ENCODE data around the gene SLC16A6. TPM values are rescaled to one million over a fixed set of nuclear protein-coding genes. Genes with fewer than 3 reads are reported as not detected.

Gene SLC16A6
- total RNA-seq, 6 experiments from 2014 or later, result 0.19 to 1.2 (median 0.45) TPM

GRCh38 chr17:68249354-68249765 is 41.6 kb downstream of the SLC16A6 start:
- Histone ChIP-seq H3K36me3 (peaks cover 0 to 8% (median 0%) of the 10 kb centered on the region in 4 donors), H3K4me1 (peaks cover 0 to 7% (median 0%) of the 10 kb centered on the region in 4 donors), H3K4me3 (no peak overlapping the region), H3K27me3 (no peaks in the 10 kb centered on the region), H3K9me3 (no peaks in the 10 kb centered on the region), H3K27ac (peak overlapping the region in 2 of 3 donors; percentile 5 to 98)
- DNase-seq, result no peak
- intact Hi-C loops (cut with DNase I), result no loop called here
- ATAC-seq, result no peak
- 50% methylated on average over 6 of the region's 7 CpGs for WGBS (ENCODE audit: insufficient coverage, low coverage, low lambda C conversion rate, missing lambda C conversion rate)
- no peak for TF ChIP-seq POLR2A (IDR thresholded peaks at IDR 0.05)
- no peak for TF ChIP-seq CTCF (IDR thresholded peaks at IDR 0.05)

GRCh38 chr17:68248891-68249290 is 42.0 kb downstream of the SLC16A6 start:
- DNase-seq, result no peak
- H3K27me3 ChIP-seq, result no peaks in the 10 kb centered on the region
- no peaks in the 10 kb centered on the region for H3K9me3 ChIP-seq
- TF ChIP-seq CTCF (IDR thresholded peaks at IDR 0.05), result no peak
- TF ChIP-seq POLR2A (IDR thresholded peaks at IDR 0.05), result no peak
- ATAC-seq, result no peak
- peaks cover 0 to 8% (median 0%) of the 10 kb centered on the region in 4 donors for H3K36me3 ChIP-seq
- peak overlapping the region in 2 of 3 donors; percentile 5 to 98 for H3K27ac ChIP-seq
- H3K4me3 ChIP-seq, result peak overlapping the region in 1 of 3 donors; percentile 85
- 75% methylated on average over 5 of the region's 5 CpGs for WGBS (ENCODE audit: insufficient coverage, low coverage, low lambda C conversion rate, missing lambda C conversion rate)
- H3K4me1 ChIP-seq, result peaks cover 0 to 7% (median 0%) of the 10 kb centered on the region in 4 donors
- intact Hi-C loops (cut with DNase I), result no loop called here

DNA sequence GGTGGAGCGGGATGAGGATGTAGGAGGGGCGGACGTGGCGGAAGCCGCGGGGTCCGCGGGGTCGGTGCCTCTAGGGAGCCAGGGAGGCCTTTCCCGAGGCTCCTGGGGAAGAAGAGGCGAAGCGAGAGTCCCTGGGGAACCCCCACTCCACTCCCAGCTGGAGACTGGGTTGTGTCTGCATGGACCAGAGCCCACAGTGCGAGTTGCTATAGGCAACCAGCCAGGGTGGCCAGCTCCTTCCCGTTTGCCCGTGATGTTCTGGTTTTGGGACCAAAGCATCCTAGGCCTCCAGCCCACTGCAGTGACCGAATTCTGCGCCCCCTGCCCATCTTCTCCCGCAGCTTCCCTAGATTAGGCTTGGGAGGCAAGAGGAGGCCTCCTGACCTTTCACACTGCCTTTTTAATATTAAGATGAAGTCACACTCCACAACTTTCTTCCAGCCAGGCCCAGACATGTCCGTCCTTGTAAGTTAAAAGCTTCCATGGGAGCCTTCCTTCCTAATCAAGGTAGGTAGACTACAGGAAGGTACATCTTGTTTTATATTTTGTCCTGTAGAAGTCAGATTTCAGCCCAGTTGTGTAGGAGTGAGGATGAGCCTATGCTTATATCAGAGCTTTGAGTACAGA is 42.6 kb downstream of the SLC16A6 start:
- intact Hi-C loops (cut with DNase I), result no loop called here
- H3K9me3 ChIP-seq, result no peaks in the 10 kb centered on the region
- no peaks in the 10 kb centered on the region for H3K27me3 ChIP-seq
- H3K27ac ChIP-seq, result peak overlapping the region; percentile 88 to 98 (median 90)
- WGBS (ENCODE audit: insufficient coverage, low coverage, low lambda C conversion rate, missing lambda C conversion rate), result 8% methylated on average over 2 of the region's 19 CpGs
- H3K36me3 ChIP-seq, result peaks cover 0 to 8% (median 0%) of the 10 kb centered on the region in 4 donors
- peak in 3 of 4 donors; percentile 44 to 52 (median 48) for ATAC-seq
- no peak for DNase-seq
- peak overlapping the region; percentile 79 to 90 (median 85) for H3K4me3 ChIP-seq
- H3K4me1 ChIP-seq, result peaks cover 0 to 7% (median 0%) of the 10 kb centered on the region in 4 donors
- TF ChIP-seq CTCF (IDR thresholded peaks at IDR 0.05), result no peak
- no peak for TF ChIP-seq POLR2A (IDR thresholded peaks at IDR 0.05)

DNA sequence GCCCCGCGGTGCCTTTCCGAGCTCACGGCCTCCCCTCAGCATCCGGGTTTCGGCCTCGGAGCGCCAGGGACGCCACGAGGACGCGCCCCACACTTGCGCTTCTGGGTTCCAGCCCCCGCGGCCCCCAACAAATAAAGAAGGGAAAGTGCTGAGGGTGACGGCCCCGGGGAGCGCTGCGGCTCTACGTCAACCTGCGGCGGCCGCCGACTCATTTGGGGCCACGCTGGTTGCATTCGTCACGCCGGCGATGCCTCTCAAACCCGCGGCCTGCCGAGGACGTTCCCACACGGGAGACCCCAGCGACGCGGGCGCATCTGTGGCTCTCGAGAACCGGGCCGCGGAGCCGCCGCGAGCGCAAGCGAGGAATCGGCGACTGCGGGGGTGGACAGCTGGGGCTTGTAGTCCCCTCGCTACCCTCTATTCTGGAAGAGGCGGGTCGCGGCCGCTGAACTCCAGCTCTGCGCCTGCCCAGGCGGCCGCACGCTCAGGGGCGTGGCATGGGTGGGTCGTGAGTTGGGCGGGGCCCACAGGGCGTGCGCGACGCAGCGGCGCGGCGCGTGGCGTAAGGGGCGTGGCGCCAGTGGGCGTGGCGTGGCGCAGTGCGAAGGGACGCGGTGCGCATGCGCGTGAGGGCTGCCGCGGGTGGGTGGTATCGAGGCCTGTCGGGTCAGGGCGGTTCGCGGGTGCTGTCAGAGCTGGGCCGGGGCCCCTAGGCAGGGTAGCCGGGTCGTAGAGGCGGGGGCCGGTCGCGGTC is 43.3 kb downstream of the SLC16A6 start, which contains the start of gene AMZ2:
TSS of gene AMZ2 (plus strand) at position 599 of the 754 bp plus-strand sequence. CDS start 2,145 bp downstream, outside the sequence.
- H3K9me3 ChIP-seq, result no peaks in the 10 kb centered on the region
- intact Hi-C loops (cut with DNase I), result no loop called here
- peak; percentile 96 to 97 (median 96) for DNase-seq
- peak; percentile 97 to 99 (median 98) for ATAC-seq
- peaks cover 0 to 8% (median 0%) of the 10 kb centered on the region in 4 donors for H3K36me3 ChIP-seq
- H3K27me3 ChIP-seq, result no peaks in the 10 kb centered on the region
- peak; percentile 97 for TF ChIP-seq POLR2A (IDR thresholded peaks at IDR 0.05)
- TF ChIP-seq CTCF (IDR thresholded peaks at IDR 0.05), result no peak
- H3K27ac ChIP-seq, result peak within 1 kb of the TSS; percentile 88 to 98 (median 90)
- H3K4me3 ChIP-seq, result peak within 1 kb of the TSS; percentile 79 to 90 (median 85)
- WGBS (ENCODE audit: insufficient coverage, low coverage, low lambda C conversion rate, missing lambda C conversion rate), result 0% methylated on average over 13 of the region's 97 CpGs
- H3K4me1 ChIP-seq, result peaks cover 0 to 7% (median 0%) of the 10 kb centered on the region in 4 donors
